22Rv1 (cell line): ENCODE measurements around the gene STARD3.

Source experiments
- H3K27ac ChIP-seq: fragments of 450-650 bp; 2 replicates; pipeline ENCODE4 v1.5.1; 2017
- CTCF ChIP-seq: fragments of 450-650 bp; IDR thresholded peaks from 2 replicates; pipeline ENCODE4 v1.5.1; 2017; ENCODE audit warnings: mild to moderate bottlenecking
- ZFX ChIP-seq: fragments of 450-650 bp; IDR thresholded peaks from 2 replicates; pipeline ENCODE4 v1.6.1; 2017; ENCODE audit warnings: antibody characterized with exemption, borderline replicate concordance

The STARD3 gene

GRCh38 chr17:39597372-39598046 lies 39.4 kb upstream of the STARD3 start:
- TF ChIP-seq ZFX: no peak
- no peak for TF ChIP-seq CTCF

GRCh38 chr17:39598047-39598481 lies 38.9 kb upstream of the STARD3 start:
- TF ChIP-seq CTCF (no peak), ZFX (no peak)
- no peak overlapping the region for H3K27ac ChIP-seq

More at GRCh38 chr17:39597372-39598046, 39.4 kb upstream of the STARD3 start:
- H3K27ac ChIP-seq: no peak overlapping the region

GRCh38 chr17:39598630-39599003 lies 38.3 kb upstream of the STARD3 start:
- TF ChIP-seq ZFX: no peak
- TF ChIP-seq CTCF: no peak
- H3K27ac ChIP-seq: no peak overlapping the region

- TF ChIP-seq CTCF: no peak
These were observed 37.8 kb upstream of the STARD3 start for GRCh38 chr17:39599004-39599664.

GRCh38 chr17:39599665-39600231 lies 37.2 kb upstream of the STARD3 start:
- no peak overlapping the region for H3K27ac ChIP-seq
- TF ChIP-seq CTCF: no peak
- no peak for TF ChIP-seq ZFX

More at GRCh38 chr17:39599004-39599664, 37.8 kb upstream of the STARD3 start:
- no peak overlapping the region for H3K27ac ChIP-seq

GRCh38 chr17:39600288-39600996 lies 36.5 kb upstream of the STARD3 start:
- no peak overlapping the region for H3K27ac ChIP-seq
- TF ChIP-seq ZFX (no peak), CTCF (no peak)
